HG03575 (cell line): ENCODE measurements around the gene TMEM220.

Source experiments
- ATAC-seq: cut with Tn5 transposase; IDR thresholded peaks from one replicate; pipeline ENCODE4 v1.9.1; 2021; ENCODE audit not compliant: unreplicated experiment, insufficient number of reproducible peaks, low FRiP score; ENCODE audit errors: extremely low read depth

TMEM220 gene

GRCh38 chr17:10729334-10730193 is at the start of gene TMEM220:
Gene TMEM220, minus strand, starts transcription at chr17:10730023. Its CDS starts 172 bp downstream, at chr17:10729851.
- ATAC-seq, result no peak

DNA sequence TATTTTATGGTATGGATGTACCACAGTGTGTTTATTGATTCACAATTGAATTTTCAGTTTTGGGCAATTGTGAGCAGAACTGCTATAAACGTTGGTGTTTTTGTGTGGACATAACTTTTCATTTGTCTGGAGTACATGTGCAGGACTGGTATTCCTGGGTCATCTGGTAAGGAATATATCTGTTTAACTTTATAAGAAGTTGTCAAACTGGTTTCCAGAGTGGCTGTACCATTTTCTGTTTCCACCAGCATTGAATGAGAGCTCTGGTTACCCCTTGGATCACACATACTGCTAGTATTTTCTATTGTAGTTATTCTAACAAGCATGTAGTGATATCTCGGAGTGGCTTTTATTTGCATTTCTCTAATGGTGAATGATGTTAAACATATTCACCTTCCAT is 49.8 kb upstream of the TMEM220 start:
- no peak for ATAC-seq

- ATAC-seq, result no peak
Measured at GRCh38 chr17:10777890-10778289, 48.1 kb upstream of the TMEM220 start.

- ATAC-seq, result no peak
Measured at GRCh38 chr17:10777131-10777807, 47.4 kb upstream of the TMEM220 start.

- ATAC-seq, result no peak
Measured at GRCh38 chr17:10776381-10776780, 46.6 kb upstream of the TMEM220 start.

DNA sequence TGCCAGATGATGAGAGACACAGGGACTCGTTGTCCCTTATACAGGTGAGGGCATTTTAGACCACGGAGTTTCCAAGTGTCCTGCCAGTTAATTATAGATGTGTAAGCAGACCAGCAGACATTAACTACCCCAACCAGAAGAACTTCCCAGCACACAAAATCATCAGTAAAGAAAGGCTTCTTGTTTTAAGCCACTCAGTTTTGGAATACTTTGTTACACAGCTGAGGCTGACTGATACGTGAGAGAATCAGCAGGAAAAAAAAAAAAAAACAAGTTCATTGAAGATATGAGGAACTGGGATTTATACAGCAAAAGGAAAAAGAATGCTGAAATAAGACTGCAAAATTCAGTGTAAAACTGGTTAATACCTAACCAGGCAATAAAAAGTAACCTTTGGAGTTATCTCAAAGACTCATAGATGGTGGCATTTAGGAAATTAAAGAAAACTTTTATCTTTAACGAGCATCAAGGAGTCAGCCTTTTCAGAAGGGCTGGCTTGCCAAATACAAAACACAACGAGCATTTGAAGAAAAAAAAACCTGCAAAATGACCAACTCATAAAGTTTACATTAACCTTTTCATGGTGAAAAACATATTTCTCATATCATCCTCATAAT is 46.0 kb upstream of the TMEM220 start:
- no peak for ATAC-seq

- ATAC-seq, result no peak
Measured at GRCh38 chr17:10775058-10775457, 45.2 kb upstream of the TMEM220 start.

GRCh38 chr17:10773391-10773790 is 43.6 kb upstream of the TMEM220 start:
- ATAC-seq, result no peak

GRCh38 chr17:10772425-10773380 is 42.9 kb upstream of the TMEM220 start:
- ATAC-seq, result no peak

- ATAC-seq, result no peak
Measured at GRCh38 chr17:10771148-10771547, 41.3 kb upstream of the TMEM220 start.

DNA sequence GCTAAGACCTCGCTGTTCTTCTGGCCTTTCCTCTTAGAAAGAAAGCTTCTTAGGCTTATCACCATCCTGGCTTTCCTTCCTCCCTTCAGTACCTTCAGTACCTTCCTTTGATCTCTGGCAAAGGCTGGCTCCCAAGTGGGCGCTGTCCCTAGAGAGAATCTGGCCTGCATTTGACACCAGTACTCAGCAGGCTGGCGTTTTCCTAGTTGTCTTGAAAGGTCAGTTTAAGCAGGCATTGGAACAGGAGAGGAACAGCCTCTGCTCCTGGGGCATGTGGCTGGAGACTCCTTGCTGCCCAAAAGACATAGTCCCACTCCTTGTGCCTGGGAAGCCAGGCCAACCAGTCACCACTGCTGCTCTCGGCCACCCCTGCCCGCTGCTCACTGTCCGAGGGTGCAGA is 40.0 kb upstream of the TMEM220 start:
- no peak for ATAC-seq

- ATAC-seq, result no peak
Measured at GRCh38 chr17:10768750-10769251, 39.0 kb upstream of the TMEM220 start.

DNA sequence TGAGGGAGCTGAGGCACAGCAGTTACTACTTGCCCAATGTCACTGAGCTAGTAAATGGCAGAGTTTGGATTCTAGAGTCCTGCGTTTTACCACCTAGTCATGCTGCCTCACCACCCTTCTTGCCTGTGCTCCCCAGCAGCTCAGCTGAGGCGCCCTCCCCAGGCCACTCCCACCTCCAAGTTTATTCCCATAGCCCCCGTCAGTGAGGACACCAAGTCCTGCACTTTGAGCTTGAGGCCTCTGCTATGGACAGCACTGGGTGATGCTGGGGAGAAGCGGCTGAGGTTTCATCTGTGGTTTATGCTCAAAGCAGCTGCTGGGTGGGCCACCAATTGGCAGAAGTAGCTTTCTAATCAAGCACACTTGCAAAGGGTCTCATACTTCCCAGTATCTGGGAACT is 37.4 kb upstream of the TMEM220 start:
- ATAC-seq, result no peak

DNA sequence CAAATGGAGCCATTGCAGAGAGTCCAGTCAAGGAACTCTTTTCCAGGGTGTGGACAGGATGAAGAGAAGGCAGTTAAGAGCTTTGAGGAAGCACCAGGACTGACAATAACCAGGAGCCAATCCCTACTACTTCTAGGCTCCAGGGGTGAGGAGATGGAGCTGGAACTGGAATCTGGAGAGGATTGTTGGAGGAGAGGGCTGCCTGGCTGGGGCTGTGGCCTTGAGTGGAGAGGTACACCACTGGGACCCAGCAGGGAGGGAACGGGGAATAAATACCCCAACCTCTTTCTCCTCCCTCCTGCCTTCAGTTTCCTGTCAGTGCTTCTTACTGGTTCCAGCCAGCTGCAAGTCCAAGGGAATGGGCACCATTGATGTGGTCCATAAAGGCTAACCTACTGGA is 32.2 kb upstream of the TMEM220 start:
- ATAC-seq, result no peak

GRCh38 chr17:10761281-10761680 is 31.5 kb upstream of the TMEM220 start:
- ATAC-seq, result no peak

DNA sequence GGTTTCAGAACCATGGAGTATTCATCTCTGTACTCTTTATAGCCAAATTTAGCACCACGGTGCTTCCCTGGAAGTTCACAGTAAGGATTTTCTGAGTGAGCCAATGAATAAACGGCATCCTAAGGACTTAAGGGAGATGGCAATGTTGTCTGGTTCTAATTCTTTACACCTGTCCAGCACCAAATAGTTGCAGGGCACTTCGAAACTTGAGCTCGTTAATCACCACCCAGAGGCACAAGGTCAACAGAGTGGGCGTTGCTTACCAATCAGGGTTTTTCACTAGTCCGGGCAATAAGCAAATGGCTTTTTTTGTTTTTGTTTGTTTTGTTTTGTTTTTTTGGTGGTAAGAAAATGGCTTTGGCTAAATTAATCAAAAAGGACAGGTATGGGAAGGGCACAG is 28.2 kb upstream of the TMEM220 start:
- ATAC-seq, result no peak

GRCh38 chr17:10757647-10758046 is 27.8 kb upstream of the TMEM220 start:
- no peak for ATAC-seq

GRCh38 chr17:10757067-10757466 is 27.2 kb upstream of the TMEM220 start:
- ATAC-seq, result no peak

GRCh38 chr17:10756619-10757018 is 26.8 kb upstream of the TMEM220 start:
- ATAC-seq, result no peak
